OCI-LY7 (cell line): ENCODE measurements around the gene GPHN.

Experiments
- EZH2phosphoT487 ChIP-seq: fragments of 200-600 bp; sonication (generic); IDR thresholded peaks from 2 replicates; pipeline ENCODE4 v1.6.1; 2018; ENCODE audit warnings: low read depth, borderline replicate concordance, mild to moderate bottlenecking, mixed run types, antibody characterized with exemption, low read length, moderate library complexity, mixed read lengths
- TF ChIP-seq, protein P1 (sequence below): fragments of 200-600 bp; sonication (generic); conservative IDR thresholded peaks from 2 replicates; pipeline ENCODE4 v1.5.1; 2014; ENCODE audit warnings: mild to moderate bottlenecking, antibody characterized with exemption, low read length, moderate library complexity, mixed read lengths

DNA sequence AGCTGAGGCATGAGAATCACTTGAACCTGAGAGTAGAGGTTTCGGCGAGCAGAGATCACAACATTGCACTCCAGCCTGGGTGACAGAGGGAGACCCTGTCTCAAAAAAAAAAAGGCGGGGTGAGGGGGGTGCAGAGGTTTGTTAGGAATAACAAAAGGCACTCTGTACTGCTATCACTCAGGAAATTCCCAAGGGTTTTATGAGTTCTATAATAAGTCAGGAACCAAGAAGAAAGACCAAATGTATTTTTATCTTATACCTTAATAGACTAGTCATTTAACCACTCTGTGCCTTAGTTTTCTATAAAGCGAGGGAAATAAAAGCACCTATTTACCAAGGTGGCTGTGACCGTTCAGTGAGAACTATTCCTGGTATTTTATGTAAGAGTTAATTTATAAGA is 319.2 kb downstream of the GPHN start:
- TF ChIP-seq, protein P1, sequence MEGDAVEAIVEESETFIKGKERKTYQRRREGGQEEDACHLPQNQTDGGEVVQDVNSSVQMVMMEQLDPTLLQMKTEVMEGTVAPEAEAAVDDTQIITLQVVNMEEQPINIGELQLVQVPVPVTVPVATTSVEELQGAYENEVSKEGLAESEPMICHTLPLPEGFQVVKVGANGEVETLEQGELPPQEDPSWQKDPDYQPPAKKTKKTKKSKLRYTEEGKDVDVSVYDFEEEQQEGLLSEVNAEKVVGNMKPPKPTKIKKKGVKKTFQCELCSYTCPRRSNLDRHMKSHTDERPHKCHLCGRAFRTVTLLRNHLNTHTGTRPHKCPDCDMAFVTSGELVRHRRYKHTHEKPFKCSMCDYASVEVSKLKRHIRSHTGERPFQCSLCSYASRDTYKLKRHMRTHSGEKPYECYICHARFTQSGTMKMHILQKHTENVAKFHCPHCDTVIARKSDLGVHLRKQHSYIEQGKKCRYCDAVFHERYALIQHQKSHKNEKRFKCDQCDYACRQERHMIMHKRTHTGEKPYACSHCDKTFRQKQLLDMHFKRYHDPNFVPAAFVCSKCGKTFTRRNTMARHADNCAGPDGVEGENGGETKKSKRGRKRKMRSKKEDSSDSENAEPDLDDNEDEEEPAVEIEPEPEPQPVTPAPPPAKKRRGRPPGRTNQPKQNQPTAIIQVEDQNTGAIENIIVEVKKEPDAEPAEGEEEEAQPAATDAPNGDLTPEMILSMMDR: no peak
- no peak for TF ChIP-seq EZH2phosphoT487
